Kasumi-1 (cell line): ENCODE results near the gene APP.

Source experiments
- DNase-seq, 2 experiments: peaks; one replicate each; lab custom pipeline; 2025; lab: John Stamatoyannopoulos, UW

Gene APP

GRCh38 chr21:26127073-26127814, 43.3 kb downstream of the APP start:
- no peak for DNase-seq

GRCh38 chr21:26126168-26126553, 44.4 kb downstream of the APP start:
- DNase-seq = no peak

- DNase-seq = no peak
Measured at GRCh38 chr21:26125433-26126167, 45.0 kb downstream of the APP start.

GRCh38 chr21:26124896-26125295, 45.7 kb downstream of the APP start:
- DNase-seq = no peak

- DNase-seq = no peak
Measured at GRCh38 chr21:26124421-26124833, 46.1 kb downstream of the APP start.

DNA sequence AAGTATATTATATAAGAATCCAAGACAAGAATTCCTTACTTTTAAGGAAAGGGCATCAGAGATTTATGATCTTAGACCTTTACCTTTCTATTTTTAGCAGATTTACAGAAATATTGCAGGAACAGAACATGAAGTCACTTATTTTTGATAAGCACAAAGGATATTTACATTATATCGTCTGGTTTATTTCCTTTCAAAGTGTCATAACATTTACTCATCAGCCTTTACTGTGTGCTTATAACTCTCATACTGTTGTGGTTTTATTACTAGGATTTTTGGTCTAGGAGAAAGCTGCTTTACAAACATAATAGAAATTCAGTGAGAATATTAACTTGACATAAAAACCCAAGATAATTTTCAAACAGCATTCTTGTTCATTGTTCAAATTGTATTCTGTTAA, 47.6 kb downstream of the APP start:
- DNase-seq = no peak

DNA sequence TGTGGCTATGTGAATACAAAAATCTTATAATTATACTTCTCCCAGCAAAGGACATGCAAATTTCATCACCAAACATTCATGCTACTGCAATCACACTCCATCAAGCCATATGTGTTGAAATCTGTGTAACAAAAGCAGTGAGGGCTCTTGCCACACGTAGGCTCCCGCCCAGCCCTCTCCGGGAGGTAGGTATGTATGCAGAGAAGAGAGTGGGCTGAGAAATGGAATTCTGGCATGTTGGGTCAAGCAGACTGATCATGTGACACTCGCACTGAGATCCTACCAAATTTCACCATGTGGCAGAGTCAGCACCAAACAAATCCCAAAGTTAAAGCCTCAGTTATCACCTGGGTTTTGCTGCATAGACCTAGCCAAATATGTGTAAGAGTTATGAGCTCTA, 49.7 kb downstream of the APP start:
- no peak for DNase-seq

- DNase-seq = no peak
Measured at GRCh38 chr21:26119906-26120305, 50.7 kb downstream of the APP start.

GRCh38 chr21:26118938-26119540, 51.5 kb downstream of the APP start:
- DNase-seq = no peak

- DNase-seq = no peak
Measured at GRCh38 chr21:26117972-26118367, 52.6 kb downstream of the APP start.

DNA sequence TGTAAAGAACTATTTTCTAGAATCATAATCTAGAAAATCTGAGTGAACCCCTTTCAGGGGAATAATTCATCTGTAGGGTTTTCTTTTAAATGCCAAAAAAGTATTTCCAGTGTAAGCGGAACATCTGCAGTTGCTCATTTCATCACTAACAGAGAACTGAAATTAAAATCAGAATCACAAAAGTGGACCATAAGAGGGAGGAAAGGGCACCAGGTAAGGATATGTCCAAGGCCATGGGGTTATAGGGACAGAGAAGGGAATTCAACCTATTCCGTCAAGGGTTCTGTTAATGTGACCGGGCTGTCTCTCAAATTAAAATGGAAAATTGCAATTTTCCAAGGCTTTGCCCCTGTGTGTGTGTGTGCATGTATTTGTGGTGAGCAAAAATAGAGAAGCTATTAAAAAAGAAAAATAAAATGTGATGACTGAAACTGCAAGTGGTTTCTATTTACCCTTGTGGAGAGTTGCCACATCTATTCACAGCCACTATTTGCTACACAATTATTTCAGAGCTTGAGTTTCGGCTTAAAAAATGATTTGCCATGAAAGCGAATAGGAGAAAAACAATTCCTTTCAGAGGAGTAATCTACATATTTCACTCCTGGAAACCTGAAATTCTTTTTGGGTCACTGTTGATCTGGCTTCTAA, 53.1 kb downstream of the APP start:
- no peak for DNase-seq

- DNase-seq = no peak
Measured at GRCh38 chr21:26116456-26117011, 54.0 kb downstream of the APP start.

GRCh38 chr21:26115899-26116298, 54.7 kb downstream of the APP start:
- no peak for DNase-seq

DNA sequence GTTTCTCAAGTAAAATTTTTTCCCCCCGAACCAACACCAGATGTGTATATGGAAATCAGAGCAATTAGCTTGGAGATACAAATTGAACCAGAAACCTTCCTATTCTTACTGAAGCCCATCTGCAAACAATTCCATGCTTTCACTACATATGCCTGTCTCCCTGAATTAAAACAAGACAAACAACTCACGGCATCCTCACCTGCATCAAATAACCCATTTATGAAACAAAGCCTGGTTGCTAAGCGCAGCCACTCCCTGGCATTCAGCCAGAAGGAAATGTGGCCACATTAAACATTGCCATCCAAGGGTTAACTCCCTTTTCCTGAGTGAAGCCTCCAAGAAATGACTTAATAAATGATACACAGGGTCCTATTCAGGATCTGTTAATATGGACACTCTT, 55.3 kb downstream of the APP start:
- DNase-seq = no peak

DNA sequence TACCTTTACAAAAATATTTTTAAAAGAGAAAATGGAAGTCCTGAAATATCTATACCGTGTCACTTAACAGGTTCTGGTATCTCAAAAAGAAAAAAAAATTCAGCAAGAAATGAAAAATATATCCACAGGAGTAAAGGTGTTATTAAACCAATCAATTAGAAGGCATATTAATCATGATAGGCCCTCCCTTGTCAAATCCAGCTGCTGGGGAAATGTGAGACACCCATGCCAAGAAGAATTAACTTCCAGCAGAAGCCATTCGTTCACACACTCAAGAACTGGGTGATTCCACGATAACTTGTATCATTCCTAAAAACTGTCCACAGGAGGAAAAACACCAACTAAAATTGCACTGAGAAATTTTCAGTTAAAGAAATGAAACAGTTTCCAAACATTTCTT, 57.6 kb downstream of the APP start:
- no peak for DNase-seq

DNA sequence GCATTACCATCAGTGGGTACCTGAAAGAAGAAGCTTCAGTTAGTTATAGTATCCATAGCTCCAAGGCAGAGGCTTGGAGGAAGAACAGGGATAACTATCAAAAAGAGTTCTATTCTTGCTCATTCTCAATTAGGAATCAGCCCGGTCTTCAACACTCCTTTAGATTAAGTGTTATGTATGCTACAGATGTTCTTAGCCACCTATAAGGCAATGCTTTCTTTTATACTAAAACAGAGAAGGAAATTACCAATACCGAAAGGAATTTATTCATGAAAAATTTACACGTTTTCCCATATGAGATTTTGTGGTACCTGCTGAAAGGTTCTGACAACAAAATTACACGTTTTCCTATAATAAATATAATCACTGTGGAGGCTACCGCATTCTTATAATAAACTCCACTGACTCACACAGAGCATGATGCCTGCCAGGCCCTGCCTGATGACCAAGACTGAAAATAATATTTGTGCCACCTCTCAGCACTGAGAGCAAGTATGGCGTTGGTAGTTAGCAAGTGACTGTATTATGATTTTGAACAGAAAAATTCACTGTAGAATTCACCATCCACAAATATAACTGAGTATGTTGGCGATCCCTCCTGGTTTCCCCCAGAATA, 58.3 kb downstream of the APP start:
- no peak for DNase-seq

DNA sequence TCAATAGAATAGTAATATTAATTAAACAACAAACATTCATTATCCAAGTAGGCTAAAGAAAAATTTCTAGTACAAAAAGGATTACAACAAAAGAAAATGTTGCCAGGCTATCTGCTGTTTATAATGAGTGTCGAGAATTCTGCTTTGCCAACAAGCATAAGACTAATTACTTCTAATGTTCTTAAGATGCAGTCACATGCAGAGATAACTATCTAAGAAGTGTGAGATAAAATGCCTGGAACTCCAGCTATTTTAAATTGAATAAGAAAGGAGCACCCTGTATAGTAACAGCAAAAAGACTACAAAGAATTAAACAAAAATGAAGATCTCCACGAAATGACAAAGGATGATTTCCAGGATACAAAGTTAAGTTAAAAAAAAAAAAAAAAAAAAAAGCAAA, 59.9 kb downstream of the APP start:
- DNase-seq = no peak

DNA sequence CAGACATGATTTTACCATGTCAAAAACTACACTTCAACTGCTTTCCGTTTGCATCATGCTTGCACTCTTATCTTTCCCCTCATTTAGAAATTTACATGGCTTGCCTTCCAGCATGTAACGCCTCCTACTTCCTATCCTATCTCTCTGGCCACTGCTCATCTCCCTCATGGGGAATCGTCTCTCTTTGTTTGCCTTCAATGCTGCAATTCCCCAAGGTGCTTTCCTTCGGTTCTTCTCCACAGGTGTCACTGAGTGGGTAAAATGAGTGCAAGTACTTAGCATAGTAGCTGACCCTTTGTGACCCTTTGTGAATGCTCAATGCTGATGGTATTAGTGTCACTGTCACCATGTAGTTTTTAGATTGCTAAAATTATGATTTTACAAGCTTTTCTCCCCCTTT, 63.1 kb downstream of the APP start:
- DNase-seq = no peak

GRCh38 chr21:26106562-26106961, 64.0 kb downstream of the APP start:
- no peak for DNase-seq

DNA sequence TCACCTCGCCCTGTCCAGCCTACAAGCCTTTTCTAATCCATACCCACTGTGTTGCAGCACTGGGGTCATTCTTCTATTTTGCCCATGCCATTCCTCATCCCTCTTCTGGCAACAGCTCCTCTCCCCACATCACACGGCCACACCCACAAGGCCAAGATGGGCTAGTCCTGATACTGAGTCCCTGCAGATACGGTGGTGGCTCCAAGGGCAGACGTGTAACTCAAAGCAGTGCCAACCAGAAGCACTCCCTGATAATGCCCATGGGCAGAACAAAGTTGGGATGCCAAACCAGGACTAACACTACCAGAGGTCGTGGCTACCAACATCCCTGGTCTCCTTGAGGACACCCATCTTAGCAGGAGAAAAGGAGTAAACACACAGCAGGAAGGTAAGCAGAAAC, 64.8 kb downstream of the APP start:
- DNase-seq = no peak

DNA sequence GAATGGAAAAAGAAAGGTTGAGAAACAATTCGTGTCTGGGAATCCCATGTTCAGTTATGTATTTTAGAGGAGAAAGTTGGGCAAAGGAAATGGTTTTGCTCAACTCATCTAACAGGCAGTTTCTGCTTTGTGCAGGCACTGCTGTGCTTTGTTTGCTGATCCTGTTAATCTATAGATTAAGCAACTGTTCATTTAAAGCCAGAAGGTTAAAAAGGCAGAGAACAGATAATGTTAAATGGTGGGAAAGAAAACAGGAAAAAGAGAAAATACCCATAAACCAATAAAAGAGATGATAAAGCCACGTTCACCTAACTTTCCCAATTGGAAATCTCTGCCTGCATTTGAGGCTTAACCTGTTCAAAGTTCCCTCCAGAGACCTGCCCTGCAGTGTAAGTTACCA, 70.0 kb downstream of the APP start:
- no peak for DNase-seq

- no peak for DNase-seq
Measured at GRCh38 chr21:26099610-26100219, 70.9 kb downstream of the APP start.
